ENCODE results near the gene PLCH1.

- TF ChIP-seq POLR2A (IDR thresholded peaks at IDR 0.05): no peak
- TF ChIP-seq, protein P1, sequence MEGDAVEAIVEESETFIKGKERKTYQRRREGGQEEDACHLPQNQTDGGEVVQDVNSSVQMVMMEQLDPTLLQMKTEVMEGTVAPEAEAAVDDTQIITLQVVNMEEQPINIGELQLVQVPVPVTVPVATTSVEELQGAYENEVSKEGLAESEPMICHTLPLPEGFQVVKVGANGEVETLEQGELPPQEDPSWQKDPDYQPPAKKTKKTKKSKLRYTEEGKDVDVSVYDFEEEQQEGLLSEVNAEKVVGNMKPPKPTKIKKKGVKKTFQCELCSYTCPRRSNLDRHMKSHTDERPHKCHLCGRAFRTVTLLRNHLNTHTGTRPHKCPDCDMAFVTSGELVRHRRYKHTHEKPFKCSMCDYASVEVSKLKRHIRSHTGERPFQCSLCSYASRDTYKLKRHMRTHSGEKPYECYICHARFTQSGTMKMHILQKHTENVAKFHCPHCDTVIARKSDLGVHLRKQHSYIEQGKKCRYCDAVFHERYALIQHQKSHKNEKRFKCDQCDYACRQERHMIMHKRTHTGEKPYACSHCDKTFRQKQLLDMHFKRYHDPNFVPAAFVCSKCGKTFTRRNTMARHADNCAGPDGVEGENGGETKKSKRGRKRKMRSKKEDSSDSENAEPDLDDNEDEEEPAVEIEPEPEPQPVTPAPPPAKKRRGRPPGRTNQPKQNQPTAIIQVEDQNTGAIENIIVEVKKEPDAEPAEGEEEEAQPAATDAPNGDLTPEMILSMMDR (IDR thresholded peaks at IDR 0.05): no peak
Observed at GRCh38 chr3:155595371-155595770, 149.5 kb downstream of the PLCH1 start.
